WI38 (cell line): ENCODE data around the gene BOD1.

Experiments
- H3K4me3 ChIP-seq: 2 replicates; pipeline ENCODE4 v1.5.1; 2011; ENCODE audit warnings: low read depth, mild to moderate bottlenecking, control low read depth, low read length
- CTCF ChIP-seq: IDR thresholded peaks from 2 replicates; pipeline ENCODE4 v1.5.1; 2012; ENCODE audit warnings: low read depth, mild to moderate bottlenecking, control low read depth, low read length

BOD1 gene

GRCh38 chr5:173625261-173625660 lies 8.8 kb upstream of the BOD1 start:
- H3K4me3 ChIP-seq, result no peak overlapping the region
- TF ChIP-seq CTCF, result no peak

- no peak for TF ChIP-seq CTCF
- H3K4me3 ChIP-seq, result no peak overlapping the region
Measured at GRCh38 chr5:173624282-173624681, 7.8 kb upstream of the BOD1 start.

- no peak overlapping the region for H3K4me3 ChIP-seq
- no peak for TF ChIP-seq CTCF
Measured at GRCh38 chr5:173623789-173624188, 7.3 kb upstream of the BOD1 start.

GRCh38 chr5:173623296-173623771 lies 6.9 kb upstream of the BOD1 start:
- H3K4me3 ChIP-seq, result no peak overlapping the region
- no peak for TF ChIP-seq CTCF

- TF ChIP-seq CTCF, result no peak
Measured at GRCh38 chr5:173622183-173623047, 6.0 kb upstream of the BOD1 start.

GRCh38 chr5:173620784-173621183 lies 4.3 kb upstream of the BOD1 start:
- H3K4me3 ChIP-seq, result no peak overlapping the region
- no peak for TF ChIP-seq CTCF

More at GRCh38 chr5:173622183-173623047, 6.0 kb upstream of the BOD1 start:
- H3K4me3 ChIP-seq, result no peak overlapping the region

GRCh38 chr5:173618927-173619519 lies 2.6 kb upstream of the BOD1 start:
- no peak overlapping the region for H3K4me3 ChIP-seq
- TF ChIP-seq CTCF, result peak; percentile 52; the same call in 1 of the 2 replicates
